HepG2 (cell line): ENCODE measurements around the gene PLSCR3. TPM values are rescaled to one million over a fixed set of nuclear protein-coding genes. Genes with fewer than 3 reads are reported as not detected.
A peak's percentile ranks its signal among the peaks of the same experiment; 100 is the strongest.

Experiments used
- EEA1 ChIP-seq: sonication (generic); formaldehyde crosslinking; IDR thresholded peaks from 2 replicates; pipeline ENCODE4 v1.5.1; 2020; ENCODE audit warnings: mild to moderate bottlenecking, missing genetic modification reagents, borderline replicate concordance
- ETV5 ChIP-seq: IDR thresholded peaks from 2 replicates; pipeline ENCODE4 v1.6.1; 2018; ENCODE audit warnings: missing biosample characterization, missing genetic modification reagents, inconsistent platforms, borderline replicate concordance
- HOXA5 ChIP-seq: sonication (generic); formaldehyde crosslinking; IDR thresholded peaks from 2 replicates; pipeline ENCODE4 v1.4.0; 2020; ENCODE audit warnings: missing genetic modification reagents
- MAZ ChIP-seq, 2 experiments: sonication (generic) in 1 of 2; formaldehyde crosslinking in 1 of 2; IDR thresholded peaks; 2 replicates each; pipeline versions ENCODE4 v1.5.0 to v1.6.1; 2012 to 2020; ENCODE audit warnings: low read depth in 2 of 2, mild to moderate bottlenecking in 2 of 2, borderline replicate concordance in 1 of 2, improper control_type of control experiment in 1 of 2, low read length in 1 of 2, missing genetic modification reagents in 1 of 2, moderate library complexity in 1 of 2
- MED13 ChIP-seq: sonication (generic); formaldehyde crosslinking; IDR thresholded peaks from 2 replicates; pipeline ENCODE4 v1.5.0; 2020; ENCODE audit warnings: missing genetic modification reagents
- PHF5A ChIP-seq: IDR thresholded peaks from one replicate; pipeline ENCODE4 v1.6.1; 2018; ENCODE audit warnings: low read depth, missing genetic modification reagents; ENCODE audit not compliant: unreplicated experiment
- PITX1 ChIP-seq: sonication (generic); formaldehyde crosslinking; IDR thresholded peaks from 2 replicates; pipeline ENCODE4 v1.5.1; 2020; ENCODE audit warnings: mild to moderate bottlenecking, missing genetic modification reagents
- RELA ChIP-seq: sonication (generic); formaldehyde crosslinking; IDR thresholded peaks from 2 replicates; pipeline ENCODE4 v1.4.0; 2020; ENCODE audit warnings: missing genetic modification reagents
- TBX2 ChIP-seq: sonication (generic); formaldehyde crosslinking; IDR thresholded peaks from 2 replicates; pipeline ENCODE4 v1.5.0; 2020; ENCODE audit warnings: missing genetic modification reagents, mild to moderate bottlenecking, borderline replicate concordance
- TRIM22 ChIP-seq: fragments of 450-650 bp; IDR thresholded peaks from 2 replicates; pipeline ENCODE4 v1.6.1; 2017
- ZNF235 ChIP-seq: sonication (generic); formaldehyde crosslinking; IDR thresholded peaks from 2 replicates; pipeline ENCODE4 v1.8.1; 2023; ENCODE audit warnings: mild to moderate bottlenecking, missing genetic modification reagents, borderline replicate concordance
- ZNF256 ChIP-seq: sonication (generic); formaldehyde crosslinking; conservative IDR thresholded peaks from 2 replicates; pipeline ENCODE4 v1.4.0; 2020; ENCODE audit warnings: missing genetic modification reagents
- ZNF276 ChIP-seq: sonication (generic); formaldehyde crosslinking; IDR thresholded peaks from 2 replicates; pipeline ENCODE4 v1.4.0; 2020; ENCODE audit warnings: mild to moderate bottlenecking, low read depth, missing genetic modification reagents
- ZNF790 ChIP-seq: sonication (generic); formaldehyde crosslinking; IDR thresholded peaks from 2 replicates; pipeline ENCODE4 v1.8.0; 2022; ENCODE audit warnings: missing genetic modification reagents, mild to moderate bottlenecking, borderline replicate concordance
- ZSCAN31 ChIP-seq: sonication (generic); formaldehyde crosslinking; IDR thresholded peaks from 2 replicates; pipeline ENCODE4 v1.5.0; 2020; ENCODE audit warnings: low read depth, mild to moderate bottlenecking, missing genetic modification reagents
- polyA plus RNA-seq, 8 experiments: library from polyadenylated mRNA; depleted of rRNA in 3 of 8; stranded (reverse) in 7 of 8; unstranded in 1 of 8; fragments of >200 nt; fragmentation: Illumina TruSeq in 4 of 8; extraction: Trizol in 4 of 8; gene quantifications; 2 replicates each; pipeline versions ENCODE4 v1.2.1 to v1.2.3, GENCODE V29; 2011 to 2016; ENCODE audit warnings: low read depth in 4 of 8, missing spikeins in 1 of 8, mixed read lengths in 1 of 8; ENCODE audit not compliant: insufficient read depth in 1 of 8
- total RNA-seq, 5 experiments: library from RNA; depleted of rRNA; stranded (reverse); fragments of >200 nt; fragmentation: Illumina TruSeq; extraction: Trizol; gene quantifications; 2 replicates each; pipeline ENCODE4 v1.2.3, GENCODE V29; 2016; ENCODE audit warnings: low read depth in 1 of 5
- TF ChIP-seq, protein P1 (sequence below): sonication (generic); formaldehyde crosslinking; IDR thresholded peaks from 2 replicates; pipeline ENCODE4 v1.4.0; 2020; ENCODE audit warnings: missing genetic modification reagents, borderline replicate concordance
- TF ChIP-seq, protein P2 (sequence below): sonication (generic); formaldehyde crosslinking; conservative IDR thresholded peaks from 2 replicates; pipeline ENCODE4 v1.4.0; 2020; ENCODE audit warnings: missing genetic modification reagents

Gene PLSCR3
- total and polyA plus RNA-seq, 2 of the 13 experiments (the other 11 are each of a cell fraction or from before 2014, with no cell fraction given) = 5.6 to 6.2 TPM

DNA sequence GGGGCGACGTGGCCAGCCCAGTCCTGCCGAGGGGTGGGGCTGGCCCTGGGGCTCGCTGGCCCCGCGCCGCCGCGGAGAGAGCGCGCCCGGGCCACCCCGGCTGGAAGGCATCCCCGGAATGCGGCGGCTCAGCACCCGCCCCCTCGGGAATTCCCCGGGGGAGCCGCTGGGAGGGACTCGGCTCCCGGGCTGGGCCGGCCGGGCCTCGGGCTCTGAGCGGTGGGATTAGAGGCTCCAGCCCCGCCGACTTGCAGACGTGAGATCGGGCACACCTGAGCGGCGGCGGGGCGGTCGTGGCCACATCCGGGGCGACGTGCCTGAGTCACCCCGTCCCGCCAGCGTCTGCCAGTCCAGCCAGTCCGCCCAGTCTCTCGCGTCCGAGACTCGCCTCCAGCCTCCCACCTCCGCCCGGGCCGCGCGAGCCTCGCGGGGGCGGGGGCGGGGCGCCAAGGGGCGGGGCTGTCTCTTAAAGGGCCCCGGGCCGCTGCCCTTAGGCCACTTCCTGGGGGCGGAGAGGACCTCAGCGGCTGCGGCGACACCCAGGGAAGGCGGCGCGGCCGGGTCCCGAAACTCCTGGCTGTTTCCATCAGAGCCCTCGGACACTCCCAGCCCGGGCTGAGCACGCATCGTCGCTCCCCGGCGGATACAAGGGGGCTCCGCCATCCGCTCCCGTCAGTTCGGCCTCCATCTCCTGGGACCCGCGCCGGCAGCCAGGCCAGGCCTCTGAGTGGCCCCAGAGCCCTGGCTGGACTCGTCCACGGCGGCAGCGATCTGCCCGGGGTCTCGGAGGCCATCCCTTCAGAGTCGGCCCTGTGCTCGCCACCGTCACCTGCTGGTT is 42.4 kb downstream of the PLSCR3 start, which contains the start of gene KCTD11 (continued):
- TF ChIP-seq, protein P1, sequence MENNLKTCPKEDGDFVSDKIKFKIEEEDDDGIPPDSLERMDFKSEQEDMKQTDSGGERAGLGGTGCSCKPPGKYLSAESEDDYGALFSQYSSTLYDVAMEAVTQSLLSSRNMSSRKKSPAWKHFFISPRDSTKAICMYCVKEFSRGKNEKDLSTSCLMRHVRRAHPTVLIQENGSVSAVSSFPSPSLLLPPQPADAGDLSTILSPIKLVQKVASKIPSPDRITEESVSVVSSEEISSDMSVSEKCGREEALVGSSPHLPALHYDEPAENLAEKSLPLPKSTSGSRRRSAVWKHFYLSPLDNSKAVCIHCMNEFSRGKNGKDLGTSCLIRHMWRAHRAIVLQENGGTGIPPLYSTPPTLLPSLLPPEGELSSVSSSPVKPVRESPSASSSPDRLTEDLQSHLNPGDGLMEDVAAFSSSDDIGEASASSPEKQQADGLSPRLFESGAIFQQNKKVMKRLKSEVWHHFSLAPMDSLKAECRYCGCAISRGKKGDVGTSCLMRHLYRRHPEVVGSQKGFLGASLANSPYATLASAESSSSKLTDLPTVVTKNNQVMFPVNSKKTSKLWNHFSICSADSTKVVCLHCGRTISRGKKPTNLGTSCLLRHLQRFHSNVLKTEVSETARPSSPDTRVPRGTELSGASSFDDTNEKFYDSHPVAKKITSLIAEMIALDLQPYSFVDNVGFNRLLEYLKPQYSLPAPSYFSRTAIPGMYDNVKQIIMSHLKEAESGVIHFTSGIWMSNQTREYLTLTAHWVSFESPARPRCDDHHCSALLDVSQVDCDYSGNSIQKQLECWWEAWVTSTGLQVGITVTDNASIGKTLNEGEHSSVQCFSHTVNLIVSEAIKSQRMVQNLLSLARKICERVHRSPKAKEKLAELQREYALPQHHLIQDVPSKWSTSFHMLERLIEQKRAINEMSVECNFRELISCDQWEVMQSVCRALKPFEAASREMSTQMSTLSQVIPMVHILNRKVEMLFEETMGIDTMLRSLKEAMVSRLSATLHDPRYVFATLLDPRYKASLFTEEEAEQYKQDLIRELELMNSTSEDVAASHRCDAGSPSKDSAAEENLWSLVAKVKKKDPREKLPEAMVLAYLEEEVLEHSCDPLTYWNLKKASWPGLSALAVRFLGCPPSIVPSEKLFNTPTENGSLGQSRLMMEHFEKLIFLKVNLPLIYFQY (CRISPR knock-in tag) = peak; percentile 95
- TF ChIP-seq ZNF235 (CRISPR knock-in tag) (peak; percentile 81; the same call in 1 of the 2 replicates), MAZ (IDR thresholded peaks at IDR 0.05; ENCODE audit: borderline replicate concordance, low read depth, low read length) (peak; percentile 78), MAZ (CRISPR knock-in tag; IDR thresholded peaks at IDR 0.05; ENCODE audit: low read depth) (no peak), TRIM22 (no peak), ZNF276 (no peak), TBX2 (CRISPR knock-in tag) (peak; percentile 63; the same call in 1 of the 2 replicates), PHF5A (CRISPR knock-in tag) (peak; percentile 65), MED13 (CRISPR knock-in tag) (0 out of 2 replicates have a peak, but pooled peaks have one; percentile 42), HOXA5 (CRISPR knock-in tag) (peak; percentile 77), ZSCAN31 (CRISPR knock-in tag) (no peak; the same call in none of the 2 replicates), ZNF790 (CRISPR knock-in tag) (peak; percentile 59; the same call in 1 of the 2 replicates), ETV5 (peak; percentile 91), ZNF256 (CRISPR knock-in tag) (0 out of 2 replicates have a peak, but pooled peaks have one; percentile 33), RELA (peak; percentile 97), EEA1 (0 out of 2 replicates have a peak, but pooled peaks have one; percentile 20), PITX1 (peak; percentile 56)
- TF ChIP-seq, protein P2, sequence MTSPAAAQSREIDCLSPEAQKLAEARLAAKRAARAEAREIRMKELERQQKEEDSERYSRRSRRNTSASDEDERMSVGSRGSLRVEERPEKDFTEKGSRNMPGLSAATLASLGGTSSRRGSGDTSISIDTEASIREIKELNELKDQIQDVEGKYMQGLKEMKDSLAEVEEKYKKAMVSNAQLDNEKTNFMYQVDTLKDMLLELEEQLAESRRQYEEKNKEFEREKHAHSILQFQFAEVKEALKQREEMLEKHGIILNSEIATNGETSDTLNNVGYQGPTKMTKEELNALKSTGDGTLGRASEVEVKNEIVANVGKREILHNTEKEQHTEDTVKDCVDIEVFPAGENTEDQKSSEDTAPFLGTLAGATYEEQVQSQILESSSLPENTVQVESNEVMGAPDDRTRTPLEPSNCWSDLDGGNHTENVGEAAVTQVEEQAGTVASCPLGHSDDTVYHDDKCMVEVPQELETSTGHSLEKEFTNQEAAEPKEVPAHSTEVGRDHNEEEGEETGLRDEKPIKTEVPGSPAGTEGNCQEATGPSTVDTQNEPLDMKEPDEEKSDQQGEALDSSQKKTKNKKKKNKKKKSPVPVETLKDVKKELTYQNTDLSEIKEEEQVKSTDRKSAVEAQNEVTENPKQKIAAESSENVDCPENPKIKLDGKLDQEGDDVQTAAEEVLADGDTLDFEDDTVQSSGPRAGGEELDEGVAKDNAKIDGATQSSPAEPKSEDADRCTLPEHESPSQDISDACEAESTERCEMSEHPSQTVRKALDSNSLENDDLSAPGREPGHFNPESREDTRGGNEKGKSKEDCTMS (CRISPR knock-in tag) = no peak
